ENCODE data around the gene GET3. TPM values are rescaled to one million over a fixed set of nuclear protein-coding genes. Genes with fewer than 3 reads are reported as not detected.

GET3 gene
- polyA plus RNA-seq, 3 donors = 97.5 to 122 (median 108) TPM

- H3K9ac ChIP-seq (ENCODE audit: insufficient read depth, low read length, poor library complexity, severe bottlenecking) = peak overlapping the region; percentile 94
These were observed 44.8 kb downstream of the GET3 start for GRCh38 chr19:12782174-12782423.

GRCh38 chr19:12782424-12783290 lies 45.4 kb downstream of the GET3 start:
- H3K27ac ChIP-seq (ENCODE audit: low read depth in 1 of 2, low read length in 2 of 2) = peak overlapping the region; percentile 95 to 100
- H3K4me3 Mint-ChIP-seq = peak overlapping the region; percentile 88 to 91
- no peak overlapping the region for H2AFZ ChIP-seq (ENCODE audit: insufficient read depth, low read depth, low read length, poor library complexity, severe bottlenecking)
- H3K4me1 Mint-ChIP-seq = peaks cover 42% of the 10 kb centered on the region
- peaks cover 32% of the 10 kb centered on the region for H3K79me2 ChIP-seq (ENCODE audit: insufficient read depth, low read length)
- peaks cover 80 to 89% of the 10 kb centered on the region in 2 donors for H3K4me1 ChIP-seq (ENCODE audit: control insufficient read depth in 1 of 2, insufficient read depth in 2 of 2, low read length in 2 of 2)
- intact Hi-C loops (cut with micrococcal nuclease) = loop anchor here (1.0 to 10.0 kb wide), 2 partner anchors 9 to 1062 kb away; partner anchors contain the start of gene JUNB (in 1 of the 2)
- no peaks in the 10 kb centered on the region for H3K36me3 Mint-ChIP-seq
- H3K4me2 ChIP-seq (replicated peaks; ENCODE audit: extremely low read depth, low read length, poor library complexity, severe bottlenecking) = peak overlapping the region; percentile 76
- under 1% methylated on average over 79 of the region's 88 CpGs for WGBS (ENCODE audit: insufficient coverage)
- H3K4me3 ChIP-seq (replicated peaks in 1 of 3; ENCODE audit: low read depth in 2 of 3, low read length in 3 of 3) = peak overlapping the region; percentile 31 to 100 (median 59)
- no peaks in the 10 kb centered on the region for H4K20me1 ChIP-seq (ENCODE audit: insufficient read depth, low read length)
- H3K9me3 Mint-ChIP-seq = no peaks in the 10 kb centered on the region
- H3K9me3 ChIP-seq (replicated peaks in 1 of 2; ENCODE audit: control insufficient read depth in 1 of 2, insufficient read depth in 1 of 2, low read length in 2 of 2) = no peaks in the 10 kb centered on the region
- peaks cover 0 to 7% (median 3%) of the 10 kb centered on the region in 3 donors for H3K27me3 Mint-ChIP-seq (ENCODE audit: low read depth in 3 of 3)
- peak overlapping the region; percentile 94 for H3K9ac ChIP-seq (ENCODE audit: insufficient read depth, low read length, poor library complexity, severe bottlenecking)
- no peaks in the 10 kb centered on the region for H3K27me3 ChIP-seq (ENCODE audit: control insufficient read depth in 2 of 2, insufficient read depth in 2 of 2, low read length in 2 of 2)
- DNase-seq = peak; percentile 85 to 97 (median 90)
- TF ChIP-seq, protein P1, sequence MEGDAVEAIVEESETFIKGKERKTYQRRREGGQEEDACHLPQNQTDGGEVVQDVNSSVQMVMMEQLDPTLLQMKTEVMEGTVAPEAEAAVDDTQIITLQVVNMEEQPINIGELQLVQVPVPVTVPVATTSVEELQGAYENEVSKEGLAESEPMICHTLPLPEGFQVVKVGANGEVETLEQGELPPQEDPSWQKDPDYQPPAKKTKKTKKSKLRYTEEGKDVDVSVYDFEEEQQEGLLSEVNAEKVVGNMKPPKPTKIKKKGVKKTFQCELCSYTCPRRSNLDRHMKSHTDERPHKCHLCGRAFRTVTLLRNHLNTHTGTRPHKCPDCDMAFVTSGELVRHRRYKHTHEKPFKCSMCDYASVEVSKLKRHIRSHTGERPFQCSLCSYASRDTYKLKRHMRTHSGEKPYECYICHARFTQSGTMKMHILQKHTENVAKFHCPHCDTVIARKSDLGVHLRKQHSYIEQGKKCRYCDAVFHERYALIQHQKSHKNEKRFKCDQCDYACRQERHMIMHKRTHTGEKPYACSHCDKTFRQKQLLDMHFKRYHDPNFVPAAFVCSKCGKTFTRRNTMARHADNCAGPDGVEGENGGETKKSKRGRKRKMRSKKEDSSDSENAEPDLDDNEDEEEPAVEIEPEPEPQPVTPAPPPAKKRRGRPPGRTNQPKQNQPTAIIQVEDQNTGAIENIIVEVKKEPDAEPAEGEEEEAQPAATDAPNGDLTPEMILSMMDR (IDR thresholded peaks at IDR 0.05) = no peak
- no peaks in the 10 kb centered on the region for H3K36me3 ChIP-seq (replicated peaks in 1 of 2; ENCODE audit: control insufficient read depth in 1 of 2, insufficient read depth in 2 of 2, low read length in 2 of 2)
- H3K27ac Mint-ChIP-seq = peak overlapping the region in 2 of 7 donors; percentile 96 to 99

More at GRCh38 chr19:12782174-12782423, 44.8 kb downstream of the GET3 start:
- peaks cover 40% of the 10 kb centered on the region for H3K4me1 Mint-ChIP-seq
- H3K9me3 Mint-ChIP-seq = no peaks in the 10 kb centered on the region
- peak overlapping the region; percentile 95 to 100 for H3K27ac ChIP-seq (ENCODE audit: low read depth in 1 of 2, low read length in 2 of 2)
- no peaks in the 10 kb centered on the region for H3K9me3 ChIP-seq (replicated peaks in 1 of 2; ENCODE audit: control insufficient read depth in 1 of 2, insufficient read depth in 1 of 2, low read length in 2 of 2)
- no peaks in the 10 kb centered on the region for H3K27me3 ChIP-seq (ENCODE audit: control insufficient read depth in 2 of 2, insufficient read depth in 2 of 2, low read length in 2 of 2)
- DNase-seq = no peak
- TF ChIP-seq, protein P1 (IDR thresholded peaks at IDR 0.05) = no peak
- peak overlapping the region in 2 of 7 donors; percentile 96 to 99 for H3K27ac Mint-ChIP-seq
- peak overlapping the region; percentile 88 to 91 for H3K4me3 Mint-ChIP-seq
- no peaks in the 10 kb centered on the region for H3K36me3 Mint-ChIP-seq
- under 1% methylated on average over 11 of the region's 12 CpGs for WGBS (ENCODE audit: insufficient coverage)
- peaks cover 4% of the 10 kb centered on the region for H4K20me1 ChIP-seq (ENCODE audit: insufficient read depth, low read length)
- H3K27me3 Mint-ChIP-seq (ENCODE audit: low read depth in 3 of 3) = peaks cover 0 to 7% (median 3%) of the 10 kb centered on the region in 3 donors
- peaks cover 32% of the 10 kb centered on the region for H3K79me2 ChIP-seq (ENCODE audit: insufficient read depth, low read length)
- H3K4me3 ChIP-seq (replicated peaks in 1 of 3; ENCODE audit: low read depth in 2 of 3, low read length in 3 of 3) = peak overlapping the region; percentile 31 to 100 (median 36)
- H3K4me1 ChIP-seq (ENCODE audit: control insufficient read depth in 1 of 2, insufficient read depth in 2 of 2, low read length in 2 of 2) = peaks cover 79 to 89% of the 10 kb centered on the region in 2 donors
- intact Hi-C loops (cut with micrococcal nuclease) = loop anchor here (1.0 to 10.0 kb wide), 2 partner anchors 9 to 1063 kb away; partner anchors contain the start of gene JUNB (in 1 of the 2)
- H3K4me2 ChIP-seq (replicated peaks; ENCODE audit: extremely low read depth, low read length, poor library complexity, severe bottlenecking) = peak overlapping the region; percentile 76
- no peak overlapping the region for H2AFZ ChIP-seq (ENCODE audit: insufficient read depth, low read depth, low read length, poor library complexity, severe bottlenecking)
- H3K36me3 ChIP-seq (replicated peaks in 1 of 2; ENCODE audit: control insufficient read depth in 1 of 2, insufficient read depth in 2 of 2, low read length in 2 of 2) = no peaks in the 10 kb centered on the region
